ENCODE results near the gene LPP.

The LPP gene

DNA sequence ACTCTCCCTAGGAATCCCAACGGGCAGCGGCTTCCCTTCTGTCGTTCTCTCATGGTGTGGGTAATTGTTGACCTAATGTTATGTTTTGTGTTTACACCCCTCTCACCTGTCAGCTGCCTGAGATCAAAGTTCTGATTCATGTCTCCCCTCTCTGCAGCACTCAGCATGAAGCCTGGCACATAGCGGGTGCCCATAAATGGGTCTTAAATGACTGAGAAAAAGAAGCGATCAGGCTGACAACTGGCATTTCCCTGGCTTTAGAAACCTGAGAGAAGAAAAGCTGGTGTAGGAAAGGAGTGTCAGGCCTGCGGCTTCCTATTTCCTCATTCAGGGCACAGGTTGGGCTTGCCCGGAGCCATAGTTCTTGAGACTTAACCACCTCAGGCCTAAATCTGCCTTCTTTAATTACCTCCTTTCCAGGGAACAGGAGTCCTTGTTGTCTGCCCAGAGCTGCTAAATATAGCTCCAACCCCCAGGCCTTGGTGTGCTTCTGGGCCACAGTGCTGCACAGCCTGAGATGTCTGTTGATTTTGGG lies 31.8 kb downstream of the LPP start:
- TF ChIP-seq POU2F2 (IDR thresholded peaks at IDR 0.05; ENCODE audit: low read depth, low read length) (no peak), TAF1 (IDR thresholded peaks at IDR 0.05; ENCODE audit: low read depth, low read length) (no peak), POLR2AphosphoS5 (IDR thresholded peaks at IDR 0.05; ENCODE audit: low read depth, low read length) (no peak), POLR2A (IDR thresholded peaks at IDR 0.05; ENCODE audit: low read depth, low read length) (no peak), PAX5 (IDR thresholded peaks at IDR 0.05; ENCODE audit: insufficient read depth, low read length, severe bottlenecking) (no peak), SPI1 (IDR thresholded peaks at IDR 0.05; ENCODE audit: low read depth, low read length) (no peak)
- no peak for FAIRE-seq
- no peak for DNase-seq (ENCODE audit: insufficient read length, low spot score)

DNA sequence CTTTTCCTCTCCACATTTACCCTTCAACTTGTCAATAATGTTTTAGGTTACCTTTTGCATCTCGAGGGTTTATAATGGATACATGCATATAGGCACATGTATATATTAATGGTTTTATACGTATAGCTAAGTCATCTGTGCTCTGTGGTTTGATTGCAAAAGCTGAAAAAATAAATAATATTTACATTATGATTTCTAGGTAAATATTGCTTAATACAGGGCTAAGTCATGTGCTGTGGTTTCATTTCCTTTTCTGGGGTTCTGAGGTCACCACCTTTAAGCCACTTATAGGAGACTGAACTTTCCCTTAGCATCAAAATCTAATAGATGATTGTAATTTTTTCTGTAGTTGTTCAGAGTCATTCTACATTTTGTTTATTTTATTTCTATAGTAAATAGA lies 33.1 kb downstream of the LPP start:
- no peak for FAIRE-seq

DNA sequence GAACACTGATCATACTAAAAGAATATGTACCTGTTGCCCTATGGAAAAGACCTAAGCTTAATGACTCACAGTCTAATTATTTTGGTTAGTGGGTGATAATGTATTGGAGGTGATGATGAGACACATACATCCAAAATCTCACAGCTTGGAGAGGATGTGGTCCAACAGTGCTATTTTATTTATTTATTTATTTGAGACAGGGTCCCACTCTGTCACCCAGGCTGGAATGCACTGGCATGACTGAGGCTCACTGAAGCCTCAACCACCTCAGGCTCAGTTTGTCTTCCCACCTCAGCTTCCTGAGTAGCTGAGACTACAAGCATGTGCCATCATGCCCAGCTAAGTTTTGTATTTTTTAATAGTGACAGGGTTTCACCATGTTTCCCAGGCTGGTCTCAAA lies 35.0 kb downstream of the LPP start:
- no peak for FAIRE-seq
- TF ChIP-seq SPI1 (IDR thresholded peaks at IDR 0.05; ENCODE audit: low read depth, low read length) (no peak), PAX5 (IDR thresholded peaks at IDR 0.05; ENCODE audit: insufficient read depth, low read length, severe bottlenecking) (no peak), POLR2A (IDR thresholded peaks at IDR 0.05; ENCODE audit: low read depth, low read length) (no peak), POLR2AphosphoS5 (IDR thresholded peaks at IDR 0.05; ENCODE audit: low read depth, low read length) (no peak), TAF1 (IDR thresholded peaks at IDR 0.05; ENCODE audit: low read depth, low read length) (no peak), POU2F2 (IDR thresholded peaks at IDR 0.05; ENCODE audit: low read depth, low read length) (no peak)
- no peak for DNase-seq (ENCODE audit: insufficient read length, low spot score)

More for the DNA sequence above, 33.1 kb downstream of the LPP start:
- no peak for DNase-seq (ENCODE audit: insufficient read length, low spot score)
- TF ChIP-seq SPI1 (IDR thresholded peaks at IDR 0.05; ENCODE audit: low read depth, low read length), result peak; percentile 43
- TF ChIP-seq TAF1 (IDR thresholded peaks at IDR 0.05; ENCODE audit: low read depth, low read length), result no peak
- TF ChIP-seq PAX5 (IDR thresholded peaks at IDR 0.05; ENCODE audit: insufficient read depth, low read length, severe bottlenecking), result no peak
- TF ChIP-seq POU2F2 (IDR thresholded peaks at IDR 0.05; ENCODE audit: low read depth, low read length), result no peak
- no peak for TF ChIP-seq POLR2A (IDR thresholded peaks at IDR 0.05; ENCODE audit: low read depth, low read length)
- no peak for TF ChIP-seq POLR2AphosphoS5 (IDR thresholded peaks at IDR 0.05; ENCODE audit: low read depth, low read length)

DNA sequence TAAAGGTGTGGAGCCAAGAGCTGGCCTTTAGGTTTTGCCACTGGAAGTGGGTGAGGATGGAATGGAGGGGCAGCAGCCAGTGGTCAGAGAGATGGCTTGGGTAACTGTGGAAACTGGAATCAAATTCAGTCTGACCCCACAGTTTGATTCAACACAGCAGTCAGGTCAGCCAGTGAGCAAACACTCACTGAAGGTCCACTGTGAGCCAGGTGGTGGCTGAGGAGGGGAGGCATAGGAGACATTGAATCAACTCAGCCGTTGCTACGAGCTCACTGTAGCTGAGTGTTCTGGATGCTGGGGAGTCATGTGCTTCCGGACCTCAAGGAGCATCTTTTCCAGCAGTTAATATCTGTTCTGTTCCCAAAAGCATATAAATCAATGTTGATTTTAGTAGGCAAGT lies 37.5 kb downstream of the LPP start:
- FAIRE-seq (no peak), DNase-seq (ENCODE audit: insufficient read length, low spot score) (no peak)
- TF ChIP-seq POLR2A (IDR thresholded peaks at IDR 0.05; ENCODE audit: low read depth, low read length), result no peak
- TF ChIP-seq SPI1 (IDR thresholded peaks at IDR 0.05; ENCODE audit: low read depth, low read length), result no peak
- no peak for TF ChIP-seq TAF1 (IDR thresholded peaks at IDR 0.05; ENCODE audit: low read depth, low read length)
- TF ChIP-seq POLR2AphosphoS5 (IDR thresholded peaks at IDR 0.05; ENCODE audit: low read depth, low read length), result no peak
- TF ChIP-seq PAX5 (IDR thresholded peaks at IDR 0.05; ENCODE audit: insufficient read depth, low read length, severe bottlenecking), result no peak
- TF ChIP-seq POU2F2 (IDR thresholded peaks at IDR 0.05; ENCODE audit: low read depth, low read length), result no peak

DNA sequence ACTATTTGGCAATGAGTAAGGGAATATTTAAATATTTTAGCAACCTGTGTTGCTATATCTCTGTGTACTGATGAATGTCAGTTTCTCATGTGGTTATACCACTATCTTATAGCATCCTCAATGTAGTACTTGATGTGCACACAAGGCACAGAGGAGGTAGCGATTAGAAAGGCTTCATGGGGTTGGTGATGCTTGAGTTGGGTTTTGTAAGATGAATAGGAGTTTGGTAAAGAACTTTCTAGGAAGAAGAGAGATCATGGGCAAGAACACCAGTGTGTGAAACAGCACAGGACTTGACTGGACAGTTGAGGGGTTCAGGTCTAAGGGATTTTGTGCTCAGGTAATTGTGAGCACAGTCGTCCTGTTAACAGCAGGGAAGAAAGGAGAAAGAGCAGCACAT lies 38.1 kb downstream of the LPP start:
- FAIRE-seq, result no peak
- no peak for TF ChIP-seq POLR2A (IDR thresholded peaks at IDR 0.05; ENCODE audit: low read depth, low read length)
- no peak for TF ChIP-seq SPI1 (IDR thresholded peaks at IDR 0.05; ENCODE audit: low read depth, low read length)
- no peak for TF ChIP-seq PAX5 (IDR thresholded peaks at IDR 0.05; ENCODE audit: insufficient read depth, low read length, severe bottlenecking)
- no peak for TF ChIP-seq TAF1 (IDR thresholded peaks at IDR 0.05; ENCODE audit: low read depth, low read length)
- no peak for TF ChIP-seq POLR2AphosphoS5 (IDR thresholded peaks at IDR 0.05; ENCODE audit: low read depth, low read length)
- TF ChIP-seq POU2F2 (IDR thresholded peaks at IDR 0.05; ENCODE audit: low read depth, low read length), result no peak
- no peak for DNase-seq (ENCODE audit: insufficient read length, low spot score)

DNA sequence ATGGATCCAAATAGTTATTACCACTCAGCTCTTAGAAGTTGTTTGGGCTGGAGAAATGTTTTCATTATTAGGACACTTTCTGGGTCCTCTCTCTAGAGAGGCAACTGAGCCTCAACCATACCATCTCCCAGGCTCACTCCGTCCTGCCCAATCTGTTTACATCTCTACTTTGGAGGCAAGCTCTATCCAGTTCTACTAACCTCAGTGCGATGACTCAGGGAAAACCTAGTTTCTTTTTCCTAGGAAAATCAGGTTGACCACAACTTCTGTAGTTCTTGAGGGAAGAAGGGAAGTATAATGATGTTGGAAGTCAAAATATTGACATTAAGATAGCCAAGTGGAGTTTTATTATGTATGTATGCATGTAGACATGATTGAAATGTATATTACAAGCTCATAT lies 40.4 kb downstream of the LPP start:
- TF ChIP-seq SPI1 (IDR thresholded peaks at IDR 0.05; ENCODE audit: low read depth, low read length) (no peak), TAF1 (IDR thresholded peaks at IDR 0.05; ENCODE audit: low read depth, low read length) (no peak), PAX5 (IDR thresholded peaks at IDR 0.05; ENCODE audit: insufficient read depth, low read length, severe bottlenecking) (no peak), POLR2AphosphoS5 (IDR thresholded peaks at IDR 0.05; ENCODE audit: low read depth, low read length) (no peak), POLR2A (IDR thresholded peaks at IDR 0.05; ENCODE audit: low read depth, low read length) (no peak), POU2F2 (IDR thresholded peaks at IDR 0.05; ENCODE audit: low read depth, low read length) (no peak)
- no peak for FAIRE-seq

DNA sequence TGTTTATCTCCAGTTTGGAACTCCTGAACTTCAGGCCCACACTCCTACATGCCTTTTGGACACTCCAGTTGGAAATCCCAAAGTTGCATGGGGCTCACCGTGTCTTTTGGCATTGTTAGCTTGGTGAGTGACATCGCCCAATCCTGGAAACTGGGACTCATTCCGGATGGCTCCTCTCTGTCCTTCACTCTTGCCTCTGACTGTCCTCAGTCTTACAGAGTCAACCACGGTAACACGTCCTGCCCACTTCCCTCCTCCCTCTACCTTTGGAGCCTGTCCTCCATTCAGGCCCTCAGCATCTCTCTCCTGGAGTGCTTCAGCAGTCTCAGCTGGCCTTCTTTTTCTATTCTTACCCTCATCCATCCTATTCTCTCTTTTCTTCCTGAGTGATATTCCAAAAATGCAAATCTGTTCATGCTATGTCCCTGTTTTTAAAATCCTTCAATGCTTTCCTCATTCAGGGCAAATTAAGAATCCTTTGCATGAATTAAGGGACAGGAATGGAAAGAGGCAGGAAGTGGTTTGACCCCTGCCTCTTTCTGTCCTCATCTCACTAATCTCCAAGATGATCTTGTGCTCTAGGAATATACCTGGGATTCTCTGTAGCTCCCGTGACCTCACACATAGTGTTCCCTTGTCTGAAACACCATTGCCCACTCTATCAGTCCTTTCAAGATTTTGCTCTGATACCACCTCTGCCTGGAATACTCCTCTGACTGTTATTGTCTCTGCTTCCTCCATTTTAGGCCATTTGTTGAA lies 42.5 kb downstream of the LPP start:
- FAIRE-seq (no peak), DNase-seq (ENCODE audit: insufficient read length, low spot score) (no peak)
- TF ChIP-seq TAF1 (IDR thresholded peaks at IDR 0.05; ENCODE audit: low read depth, low read length) (no peak), POU2F2 (IDR thresholded peaks at IDR 0.05; ENCODE audit: low read depth, low read length) (no peak), PAX5 (IDR thresholded peaks at IDR 0.05; ENCODE audit: insufficient read depth, low read length, severe bottlenecking) (no peak), POLR2A (IDR thresholded peaks at IDR 0.05; ENCODE audit: low read depth, low read length) (no peak), POLR2AphosphoS5 (IDR thresholded peaks at IDR 0.05; ENCODE audit: low read depth, low read length) (no peak), SPI1 (IDR thresholded peaks at IDR 0.05; ENCODE audit: low read depth, low read length) (no peak)

More for the DNA sequence above, 40.4 kb downstream of the LPP start:
- DNase-seq (ENCODE audit: insufficient read length, low spot score), result no peak

DNA sequence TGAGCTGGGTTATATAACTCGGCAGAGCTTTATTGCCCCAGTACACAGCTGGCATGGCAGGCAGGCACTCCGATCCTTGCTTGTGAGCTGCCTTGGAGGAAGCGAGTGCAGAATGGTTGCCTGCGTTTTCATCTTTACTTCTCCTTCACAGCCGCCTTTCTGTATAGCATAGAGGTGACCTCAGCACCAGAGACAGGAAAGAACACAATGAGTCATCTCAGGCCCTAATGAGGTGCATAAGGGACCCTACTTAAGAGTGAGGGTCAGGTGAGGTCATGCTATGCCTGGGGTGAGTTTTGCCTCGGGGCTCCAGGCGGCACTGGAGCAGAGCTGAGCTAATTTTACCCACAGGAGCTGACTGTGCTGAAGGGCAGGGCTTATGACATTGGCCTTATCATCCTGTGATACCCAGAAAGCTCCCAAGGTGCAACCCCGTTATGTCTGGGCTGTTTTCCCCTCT lies 43.5 kb downstream of the LPP start:
- no peak for DNase-seq (ENCODE audit: insufficient read length, low spot score)
- TF ChIP-seq POU2F2 (IDR thresholded peaks at IDR 0.05; ENCODE audit: low read depth, low read length), result no peak
- TF ChIP-seq PAX5 (IDR thresholded peaks at IDR 0.05; ENCODE audit: insufficient read depth, low read length, severe bottlenecking), result no peak
- no peak for TF ChIP-seq POLR2A (IDR thresholded peaks at IDR 0.05; ENCODE audit: low read depth, low read length)
- TF ChIP-seq SPI1 (IDR thresholded peaks at IDR 0.05; ENCODE audit: low read depth, low read length), result no peak
- no peak for TF ChIP-seq TAF1 (IDR thresholded peaks at IDR 0.05; ENCODE audit: low read depth, low read length)
- no peak for TF ChIP-seq POLR2AphosphoS5 (IDR thresholded peaks at IDR 0.05; ENCODE audit: low read depth, low read length)
- no peak for FAIRE-seq

DNA sequence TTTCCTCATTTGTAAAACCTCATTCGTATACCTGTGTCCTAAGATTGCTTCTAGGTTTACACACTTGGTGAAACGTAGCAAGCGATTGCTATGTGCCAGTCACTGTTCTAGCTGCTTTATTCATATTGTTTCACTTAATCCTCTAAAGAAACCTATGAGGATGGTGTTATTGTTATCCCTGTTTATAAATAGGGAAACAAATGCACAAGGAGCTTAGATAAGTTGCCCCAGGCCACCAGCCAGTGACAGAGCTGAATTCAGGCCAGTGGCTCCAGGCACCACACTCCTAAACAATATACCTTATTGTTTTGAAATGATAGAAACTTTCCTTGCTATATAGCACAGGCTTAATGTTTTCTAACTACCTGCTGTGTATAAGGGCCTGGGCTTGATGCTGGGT lies 44.0 kb downstream of the LPP start:
- no peak for FAIRE-seq

More for the DNA sequence above, 44.0 kb downstream of the LPP start:
- TF ChIP-seq PAX5 (IDR thresholded peaks at IDR 0.05; ENCODE audit: insufficient read depth, low read length, severe bottlenecking) (no peak), TAF1 (IDR thresholded peaks at IDR 0.05; ENCODE audit: low read depth, low read length) (no peak), POLR2A (IDR thresholded peaks at IDR 0.05; ENCODE audit: low read depth, low read length) (no peak), POLR2AphosphoS5 (IDR thresholded peaks at IDR 0.05; ENCODE audit: low read depth, low read length) (no peak), SPI1 (IDR thresholded peaks at IDR 0.05; ENCODE audit: low read depth, low read length) (no peak), POU2F2 (IDR thresholded peaks at IDR 0.05; ENCODE audit: low read depth, low read length) (no peak)
- DNase-seq (ENCODE audit: insufficient read length, low spot score), result no peak

Data from GM12891 (cell line).